ENCODE data around the gene DHRS4L2. TPM values are rescaled to one million over a fixed set of nuclear protein-coding genes. Genes with fewer than 3 reads are reported as not detected.
"Not testable (repeated sequence)": the region's sequence is repeated elsewhere in the genome, so short reads cannot be mapped to it uniquely, and the experiment has no call there.

DHRS4L2 gene
- total RNA-seq, 1 donor from 2014 or later, result 17.1 TPM

DNA sequence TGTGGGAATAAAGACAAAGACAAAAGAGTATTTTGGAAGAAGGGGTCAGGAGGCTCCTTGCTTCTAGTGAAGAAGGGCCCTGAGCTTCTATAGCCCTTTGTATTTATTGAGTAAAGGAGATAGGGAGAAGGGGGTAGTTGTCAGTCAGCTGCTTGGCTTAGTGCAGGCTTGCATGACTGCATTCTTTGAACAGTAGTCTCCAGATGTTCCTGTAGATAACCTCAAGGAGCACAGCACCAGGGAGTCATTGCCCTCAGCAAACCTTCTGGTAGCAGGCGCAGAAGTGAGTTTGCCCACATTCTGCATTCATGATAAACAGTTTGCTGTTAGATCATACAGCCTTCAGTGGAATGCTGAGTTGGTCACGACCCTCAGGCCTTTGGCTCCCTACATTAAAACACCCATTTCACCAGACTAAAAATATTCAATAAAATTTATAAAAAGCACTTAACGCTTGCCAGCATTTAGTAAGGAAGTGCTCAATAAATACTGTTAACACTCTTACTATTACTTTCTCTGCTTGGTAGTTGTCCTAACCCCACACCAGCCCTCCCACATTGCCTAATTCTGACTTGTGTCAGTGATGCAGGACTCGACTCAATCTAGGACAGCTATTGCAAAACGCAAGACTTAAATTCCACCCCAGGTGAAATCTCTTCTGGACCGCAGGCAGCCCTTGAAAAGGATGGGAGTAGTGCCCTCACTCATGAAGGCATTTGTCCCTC lies 38.2 kb upstream of the DHRS4L2 start:
- no peaks in the 10 kb centered on the region for H3K27me3 Mint-ChIP-seq (ENCODE audit: low read depth)
- H3K4me1 Mint-ChIP-seq, result peaks cover 18% of the 10 kb centered on the region
- TF ChIP-seq, protein P1, sequence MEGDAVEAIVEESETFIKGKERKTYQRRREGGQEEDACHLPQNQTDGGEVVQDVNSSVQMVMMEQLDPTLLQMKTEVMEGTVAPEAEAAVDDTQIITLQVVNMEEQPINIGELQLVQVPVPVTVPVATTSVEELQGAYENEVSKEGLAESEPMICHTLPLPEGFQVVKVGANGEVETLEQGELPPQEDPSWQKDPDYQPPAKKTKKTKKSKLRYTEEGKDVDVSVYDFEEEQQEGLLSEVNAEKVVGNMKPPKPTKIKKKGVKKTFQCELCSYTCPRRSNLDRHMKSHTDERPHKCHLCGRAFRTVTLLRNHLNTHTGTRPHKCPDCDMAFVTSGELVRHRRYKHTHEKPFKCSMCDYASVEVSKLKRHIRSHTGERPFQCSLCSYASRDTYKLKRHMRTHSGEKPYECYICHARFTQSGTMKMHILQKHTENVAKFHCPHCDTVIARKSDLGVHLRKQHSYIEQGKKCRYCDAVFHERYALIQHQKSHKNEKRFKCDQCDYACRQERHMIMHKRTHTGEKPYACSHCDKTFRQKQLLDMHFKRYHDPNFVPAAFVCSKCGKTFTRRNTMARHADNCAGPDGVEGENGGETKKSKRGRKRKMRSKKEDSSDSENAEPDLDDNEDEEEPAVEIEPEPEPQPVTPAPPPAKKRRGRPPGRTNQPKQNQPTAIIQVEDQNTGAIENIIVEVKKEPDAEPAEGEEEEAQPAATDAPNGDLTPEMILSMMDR (conservative IDR thresholded peaks at IDR 0.05), result no peak
- no peak for DNase-seq (ENCODE audit: low read depth, low spot score)
- peaks cover 10% of the 10 kb centered on the region for H3K9me3 Mint-ChIP-seq
- H3K36me3 Mint-ChIP-seq (ENCODE audit: low read depth), result peaks cover 21% of the 10 kb centered on the region
- no peak overlapping the region for H3K27ac Mint-ChIP-seq (ENCODE audit: unreplicated experiment)
- peak overlapping the region; percentile 61 for H3K4me3 Mint-ChIP-seq

GRCh38 chr14:23951136-23951466 lies 37.6 kb upstream of the DHRS4L2 start:
- DNase-seq (ENCODE audit: low read depth, low spot score); H3K27ac Mint-ChIP-seq (ENCODE audit: unreplicated experiment); H3K27me3 Mint-ChIP-seq (ENCODE audit: low read depth): not testable (repeated sequence)
- Mint-ChIP-seq H3K36me3 (ENCODE audit: low read depth) (peaks cover 21% of the 10 kb centered on the region), H3K4me1 (peaks cover 18% of the 10 kb centered on the region), H3K9me3 (peaks cover 10% of the 10 kb centered on the region), H3K4me3 (peak overlapping the region; percentile 73)

DNA sequence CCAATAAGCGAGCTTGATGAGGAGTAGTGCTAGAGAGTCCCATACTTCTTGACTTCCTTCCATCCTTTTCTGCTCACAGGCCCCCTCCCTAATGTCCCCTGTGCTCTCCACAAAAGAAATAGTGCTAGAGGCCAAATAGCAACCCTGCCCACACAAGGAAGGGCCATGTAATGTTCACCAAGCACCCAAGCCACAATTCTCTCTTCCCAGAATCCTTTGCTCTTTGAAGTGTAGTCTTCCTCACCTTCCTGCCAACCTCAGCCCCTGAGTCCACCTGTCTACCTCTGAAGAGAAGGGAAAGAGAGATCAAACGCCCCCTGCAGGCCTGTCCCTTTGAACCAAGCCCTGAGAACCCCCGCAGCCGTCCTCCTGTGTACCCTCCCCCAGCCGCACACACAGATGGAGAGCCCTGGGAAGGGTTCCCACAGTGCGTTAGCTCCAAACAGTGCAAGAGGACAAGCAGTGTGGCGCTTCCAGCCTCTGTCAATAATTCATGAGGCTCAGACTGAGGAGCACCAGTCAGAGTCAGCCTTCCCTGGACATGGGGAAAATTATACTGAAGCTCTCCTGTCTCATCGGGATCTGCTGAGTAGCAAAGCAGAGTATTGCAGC lies 37.0 kb upstream of the DHRS4L2 start:
- DNase-seq (ENCODE audit: low read depth, low spot score), result no peak
- H3K27ac Mint-ChIP-seq (ENCODE audit: unreplicated experiment), result no peak overlapping the region
- H3K4me3 Mint-ChIP-seq, result peak overlapping the region; percentile 73
- no peaks in the 10 kb centered on the region for H3K27me3 Mint-ChIP-seq (ENCODE audit: low read depth)
- TF ChIP-seq, protein P1 (conservative IDR thresholded peaks at IDR 0.05), result no peak
- H3K9me3 Mint-ChIP-seq, result peaks cover 10% of the 10 kb centered on the region
- H3K36me3 Mint-ChIP-seq (ENCODE audit: low read depth), result peaks cover 17% of the 10 kb centered on the region
- peaks cover 18% of the 10 kb centered on the region for H3K4me1 Mint-ChIP-seq

DNA sequence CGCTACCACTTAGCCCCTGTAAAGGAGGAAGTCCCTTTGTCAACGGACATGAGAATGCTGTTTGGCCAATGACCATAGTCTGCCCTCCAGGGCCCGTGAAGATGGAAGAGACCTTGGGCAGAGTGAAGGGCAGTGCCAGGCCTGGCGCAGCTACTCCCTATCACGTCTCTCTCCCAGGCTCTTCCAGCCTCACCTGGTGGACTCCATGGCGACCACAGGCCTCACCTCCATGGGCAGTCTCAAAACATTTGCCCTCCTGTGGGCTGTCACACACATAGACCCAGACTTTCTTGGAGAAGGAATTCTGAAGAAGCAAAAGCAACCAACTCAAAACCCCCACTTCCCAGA lies 35.6 kb upstream of the DHRS4L2 start:
- peaks cover 18% of the 10 kb centered on the region for H3K4me1 Mint-ChIP-seq
- not testable (repeated sequence) for H3K9me3 Mint-ChIP-seq; H3K27me3 Mint-ChIP-seq (ENCODE audit: low read depth); DNase-seq (ENCODE audit: low read depth, low spot score)
- peak overlapping the region; percentile 100 for H3K4me3 Mint-ChIP-seq
- peaks cover 13% of the 10 kb centered on the region for H3K36me3 Mint-ChIP-seq (ENCODE audit: low read depth)
- H3K27ac Mint-ChIP-seq (ENCODE audit: unreplicated experiment), result peak overlapping the region; percentile 19

- peak within 1 kb of the TSS; percentile 100 for H3K4me3 Mint-ChIP-seq
- peak; percentile 78 for DNase-seq (ENCODE audit: low read depth, low spot score)
- H3K4me1 Mint-ChIP-seq, result peaks cover 18% of the 10 kb centered on the region
- peaks cover 5% of the 10 kb centered on the region for H3K9me3 Mint-ChIP-seq
- TF ChIP-seq, protein P1 (conservative IDR thresholded peaks at IDR 0.05), result peak; percentile 97
- peak within 1 kb of the TSS; percentile 98 for H3K27ac Mint-ChIP-seq (ENCODE audit: unreplicated experiment)
- peaks cover 12% of the 10 kb centered on the region for H3K36me3 Mint-ChIP-seq (ENCODE audit: low read depth)
- H3K27me3 Mint-ChIP-seq (ENCODE audit: low read depth), result no peaks in the 10 kb centered on the region
Observed at GRCh38 chr14:23953464-23954278, 35.1 kb upstream of the DHRS4L2 start, which contains the start of gene DHRS4. DHRS4 (plus strand) TSS chr14:23953770; CDS start chr14:23953789, 19 bp downstream.

DNA sequence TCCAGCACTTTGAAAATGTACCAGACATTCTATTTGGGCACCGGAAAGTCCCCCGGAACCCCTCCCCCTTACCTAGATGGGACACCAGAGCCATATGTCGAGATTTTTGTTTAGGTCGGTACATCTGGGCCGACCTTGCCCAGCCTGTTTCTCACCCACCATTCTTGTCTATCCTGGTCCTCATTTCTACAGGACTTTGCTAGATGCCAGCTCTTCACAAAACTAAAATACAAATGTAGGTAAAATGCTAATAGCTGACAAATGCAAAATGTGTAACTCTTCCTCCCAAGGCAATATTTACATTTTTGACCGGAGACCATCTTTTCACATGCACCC lies 34.5 kb upstream of the DHRS4L2 start:
- H3K36me3 Mint-ChIP-seq (ENCODE audit: low read depth); H3K9me3 Mint-ChIP-seq; H3K27me3 Mint-ChIP-seq (ENCODE audit: low read depth); DNase-seq (ENCODE audit: low read depth, low spot score): not testable (repeated sequence)
- Mint-ChIP-seq H3K4me3 (peak overlapping the region; percentile 100), H3K27ac (ENCODE audit: unreplicated experiment) (peak overlapping the region; percentile 98), H3K4me1 (peaks cover 18% of the 10 kb centered on the region)
- TF ChIP-seq, protein P1 (conservative IDR thresholded peaks at IDR 0.05), result peak; percentile 28

- not testable (repeated sequence) for DNase-seq (ENCODE audit: low read depth, low spot score); H3K9me3 Mint-ChIP-seq; H3K27ac Mint-ChIP-seq (ENCODE audit: unreplicated experiment); H3K27me3 Mint-ChIP-seq (ENCODE audit: low read depth); H3K36me3 Mint-ChIP-seq (ENCODE audit: low read depth); H3K4me3 Mint-ChIP-seq
- H3K4me1 Mint-ChIP-seq, result peaks cover 18% of the 10 kb centered on the region
Observed at GRCh38 chr14:23954965-23955364, 33.8 kb upstream of the DHRS4L2 start.

- H3K4me3 Mint-ChIP-seq; H3K9me3 Mint-ChIP-seq; H3K36me3 Mint-ChIP-seq (ENCODE audit: low read depth); H3K27ac Mint-ChIP-seq (ENCODE audit: unreplicated experiment); DNase-seq (ENCODE audit: low read depth, low spot score); H3K27me3 Mint-ChIP-seq (ENCODE audit: low read depth): not testable (repeated sequence)
- H3K4me1 Mint-ChIP-seq, result peaks cover 18% of the 10 kb centered on the region
Observed at GRCh38 chr14:23955811-23956210, 32.9 kb upstream of the DHRS4L2 start.

GRCh38 chr14:23957913-23958569 lies 30.7 kb upstream of the DHRS4L2 start:
- H3K27ac Mint-ChIP-seq (ENCODE audit: unreplicated experiment); H3K27me3 Mint-ChIP-seq (ENCODE audit: low read depth); H3K4me3 Mint-ChIP-seq: not testable (repeated sequence)

More at GRCh38 chr14:23957913-23958569, 30.7 kb upstream of the DHRS4L2 start:
- H3K9me3 Mint-ChIP-seq; H3K36me3 Mint-ChIP-seq (ENCODE audit: low read depth); DNase-seq (ENCODE audit: low read depth, low spot score): not testable (repeated sequence)
- H3K4me1 Mint-ChIP-seq, result peaks cover 11% of the 10 kb centered on the region
